ENCODE results near the gene EHD1.

DNA sequence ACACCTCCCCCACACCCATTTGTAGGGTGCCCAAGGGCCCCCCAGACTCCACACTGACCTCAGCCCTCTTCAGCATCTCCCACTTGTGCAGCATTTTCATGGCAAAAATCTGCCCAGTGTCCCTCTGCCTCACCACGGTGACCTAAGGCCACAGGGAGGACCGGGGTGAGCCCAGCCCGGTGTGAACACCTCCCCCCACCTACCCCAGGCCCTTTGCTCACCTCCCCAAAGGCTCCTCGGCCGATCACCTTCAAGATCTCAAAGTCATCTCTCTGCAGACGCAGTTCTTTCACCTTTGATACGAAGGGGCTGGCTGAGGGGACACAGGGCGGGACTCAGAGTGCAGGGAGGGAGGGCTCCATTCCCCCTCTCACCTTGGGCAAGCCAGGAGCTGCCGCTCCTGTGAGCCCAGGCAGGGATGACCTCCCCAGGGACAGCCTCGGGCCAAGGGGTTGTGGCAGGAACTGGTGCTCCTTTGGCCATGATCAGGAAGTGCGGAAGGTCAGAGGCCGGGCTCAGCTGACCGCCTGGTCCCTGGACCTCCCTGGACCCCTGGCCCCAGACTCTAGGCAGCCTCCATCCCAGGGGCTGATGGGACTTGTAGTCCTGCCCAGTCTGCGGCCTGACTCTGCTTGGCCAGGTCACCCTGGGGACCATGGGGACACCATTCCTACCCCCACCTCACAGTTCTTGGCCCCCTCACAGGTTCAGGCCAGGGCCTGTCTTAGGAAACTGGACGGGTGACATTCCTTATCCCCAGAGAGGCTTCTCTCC is 36.6 kb downstream of the EHD1 start:
- TF ChIP-seq EZH2 (IDR thresholded peaks at IDR 0.05; ENCODE audit: insufficient read depth, poor library complexity, severe bottlenecking) (no peak), EZH2phosphoT487 (IDR thresholded peaks at IDR 0.05; ENCODE audit: insufficient read depth, low read depth) (no peak)

Data from GM23248 (cell line).